HL-60 (cell line): Measurements from ENCODE around the gene IRAK1.

Experiments
- DNase-seq, 2 experiments: peaks; one replicate each; pipeline ENCODE4 v3.0.0-alpha.2; 2010 to 2020; ENCODE audit warnings: low read depth in 1 of 2, low spot score in 1 of 2
- H3K27ac ChIP-seq: fragments of 250-450 bp; sonication (Bioruptor Pico); replicated peaks from 2 replicates; pipeline ENCODE4 v1.5.1; 2020; ENCODE audit warnings: mild to moderate bottlenecking, moderate library complexity
- H3K27me3 ChIP-seq: fragments of 250-450 bp; sonication (Bioruptor Pico); 2 replicates; pipeline ENCODE4 v1.5.1; 2021; ENCODE audit warnings: mild to moderate bottlenecking, moderate library complexity; ENCODE audit not compliant: insufficient read depth, poor library complexity, severe bottlenecking
- H3K4me3 ChIP-seq: replicated peaks from 2 replicates; pipeline ENCODE4 v1.5.1; 2011; ENCODE audit warnings: mild to moderate bottlenecking, control low read depth, low read length; ENCODE audit not compliant: insufficient read depth
- CTCF ChIP-seq: IDR thresholded peaks from one replicate; pipeline ENCODE4 v1.5.1; 2011; ENCODE audit warnings: low read length, control low read depth, inconsistent platforms; ENCODE audit not compliant: insufficient read depth
- GABPA ChIP-seq: IDR thresholded peaks from 2 replicates; pipeline ENCODE4 v1.6.1; 2012; ENCODE audit warnings: low read depth
- POLR2AphosphoS5 ChIP-seq: IDR thresholded peaks from 2 replicates; pipeline ENCODE4 v1.6.1; 2012; ENCODE audit warnings: low read depth
- SPI1 ChIP-seq: IDR thresholded peaks from 2 replicates; pipeline ENCODE4 v1.6.1; 2012; ENCODE audit warnings: low read depth, mild to moderate bottlenecking, borderline replicate concordance
- TF ChIP-seq, protein P1 (sequence below): IDR thresholded peaks from 2 replicates; pipeline ENCODE4 v1.6.1; 2012; ENCODE audit warnings: low read depth; ENCODE audit not compliant: insufficient replicate concordance

Gene IRAK1

GRCh38 chrX:153967536-153968224 is 52.0 kb downstream of the IRAK1 start:
- DNase-seq: peak in 1 of 2 experiments; percentile 54
- Histone ChIP-seq H3K27ac (peak overlapping the region; percentile 99), H3K4me3 (peak overlapping the region; percentile 71), H3K27me3 (no peaks in the 10 kb centered on the region)
- TF ChIP-seq CTCF (no peak), GABPA (no peak), POLR2AphosphoS5 (no peak; the same call in 1 of the 2 replicates), SPI1 (peak; percentile 62; the same call in 1 of the 2 replicates)
- TF ChIP-seq, protein P1, sequence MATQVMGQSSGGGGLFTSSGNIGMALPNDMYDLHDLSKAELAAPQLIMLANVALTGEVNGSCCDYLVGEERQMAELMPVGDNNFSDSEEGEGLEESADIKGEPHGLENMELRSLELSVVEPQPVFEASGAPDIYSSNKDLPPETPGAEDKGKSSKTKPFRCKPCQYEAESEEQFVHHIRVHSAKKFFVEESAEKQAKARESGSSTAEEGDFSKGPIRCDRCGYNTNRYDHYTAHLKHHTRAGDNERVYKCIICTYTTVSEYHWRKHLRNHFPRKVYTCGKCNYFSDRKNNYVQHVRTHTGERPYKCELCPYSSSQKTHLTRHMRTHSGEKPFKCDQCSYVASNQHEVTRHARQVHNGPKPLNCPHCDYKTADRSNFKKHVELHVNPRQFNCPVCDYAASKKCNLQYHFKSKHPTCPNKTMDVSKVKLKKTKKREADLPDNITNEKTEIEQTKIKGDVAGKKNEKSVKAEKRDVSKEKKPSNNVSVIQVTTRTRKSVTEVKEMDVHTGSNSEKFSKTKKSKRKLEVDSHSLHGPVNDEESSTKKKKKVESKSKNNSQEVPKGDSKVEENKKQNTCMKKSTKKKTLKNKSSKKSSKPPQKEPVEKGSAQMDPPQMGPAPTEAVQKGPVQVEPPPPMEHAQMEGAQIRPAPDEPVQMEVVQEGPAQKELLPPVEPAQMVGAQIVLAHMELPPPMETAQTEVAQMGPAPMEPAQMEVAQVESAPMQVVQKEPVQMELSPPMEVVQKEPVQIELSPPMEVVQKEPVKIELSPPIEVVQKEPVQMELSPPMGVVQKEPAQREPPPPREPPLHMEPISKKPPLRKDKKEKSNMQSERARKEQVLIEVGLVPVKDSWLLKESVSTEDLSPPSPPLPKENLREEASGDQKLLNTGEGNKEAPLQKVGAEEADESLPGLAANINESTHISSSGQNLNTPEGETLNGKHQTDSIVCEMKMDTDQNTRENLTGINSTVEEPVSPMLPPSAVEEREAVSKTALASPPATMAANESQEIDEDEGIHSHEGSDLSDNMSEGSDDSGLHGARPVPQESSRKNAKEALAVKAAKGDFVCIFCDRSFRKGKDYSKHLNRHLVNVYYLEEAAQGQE: no peak

DNA sequence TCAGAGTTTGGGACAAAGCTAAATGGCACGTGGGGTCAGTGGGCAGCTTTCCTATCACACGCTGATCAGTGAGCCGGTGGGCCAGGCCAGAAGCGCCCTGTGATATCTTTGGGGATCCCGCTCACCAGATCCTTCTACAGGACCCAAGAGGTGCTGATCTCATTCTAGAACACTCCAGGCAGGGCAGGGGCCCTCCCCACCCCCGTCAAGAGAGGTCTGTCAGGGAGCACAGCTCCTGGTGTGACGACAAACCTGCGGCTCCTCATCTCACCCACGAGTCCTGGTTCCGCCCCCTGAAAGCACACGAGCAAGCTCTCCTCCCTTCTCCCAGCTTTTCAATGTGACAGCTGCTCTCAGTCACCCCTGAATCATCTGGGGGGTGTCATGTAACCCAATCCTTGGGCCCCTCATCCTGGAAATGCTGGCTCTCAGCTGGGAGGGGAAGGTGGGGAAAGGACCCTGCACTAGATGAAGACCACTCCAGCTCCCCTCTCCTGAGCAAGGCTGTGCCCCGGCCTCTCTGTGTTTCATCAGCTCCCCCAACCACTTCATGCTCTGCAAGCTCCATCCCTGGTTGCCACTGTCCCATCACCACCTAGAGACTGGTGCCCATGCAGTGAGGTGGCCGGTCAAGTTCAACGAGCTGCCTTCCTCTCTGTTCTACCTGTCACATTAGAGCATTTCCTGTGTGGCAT is 52.7 kb downstream of the IRAK1 start:
- no peak for DNase-seq
- peak overlapping the region; percentile 71 for H3K4me3 ChIP-seq
- TF ChIP-seq, protein P1: no peak
- TF ChIP-seq POLR2AphosphoS5 (no peak), SPI1 (no peak), CTCF (no peak), GABPA (no peak)
- H3K27me3 ChIP-seq: no peaks in the 10 kb centered on the region
- peak overlapping the region; percentile 99 for H3K27ac ChIP-seq

- Histone ChIP-seq H3K27ac (peak overlapping the region; percentile 99), H3K4me3 (no peak overlapping the region)
Observed at GRCh38 chrX:153966283-153966688, 53.4 kb downstream of the IRAK1 start.

More at GRCh38 chrX:153966283-153966688, 53.4 kb downstream of the IRAK1 start:
- DNase-seq: peak in 1 of 2 experiments; percentile 30
- TF ChIP-seq POLR2AphosphoS5 (no peak), SPI1 (no peak), GABPA (no peak), CTCF (no peak)
- TF ChIP-seq, protein P1: no peak
- H3K27me3 ChIP-seq: no peaks in the 10 kb centered on the region
